ENCODE data around the gene RAB40C.

- TF ChIP-seq CTCF (IDR thresholded peaks at IDR 0.05; ENCODE audit: low read length) (no peak), EZH2 (optimal IDR thresholded peaks at IDR 0.05; ENCODE audit: low read depth, low read length) (no peak)
These were observed 7.1 kb upstream of the RAB40C start for GRCh38 chr16:582614-583331.

Data from MM.1S (cell line).